ENCODE results near the gene PYCARD.

DNA sequence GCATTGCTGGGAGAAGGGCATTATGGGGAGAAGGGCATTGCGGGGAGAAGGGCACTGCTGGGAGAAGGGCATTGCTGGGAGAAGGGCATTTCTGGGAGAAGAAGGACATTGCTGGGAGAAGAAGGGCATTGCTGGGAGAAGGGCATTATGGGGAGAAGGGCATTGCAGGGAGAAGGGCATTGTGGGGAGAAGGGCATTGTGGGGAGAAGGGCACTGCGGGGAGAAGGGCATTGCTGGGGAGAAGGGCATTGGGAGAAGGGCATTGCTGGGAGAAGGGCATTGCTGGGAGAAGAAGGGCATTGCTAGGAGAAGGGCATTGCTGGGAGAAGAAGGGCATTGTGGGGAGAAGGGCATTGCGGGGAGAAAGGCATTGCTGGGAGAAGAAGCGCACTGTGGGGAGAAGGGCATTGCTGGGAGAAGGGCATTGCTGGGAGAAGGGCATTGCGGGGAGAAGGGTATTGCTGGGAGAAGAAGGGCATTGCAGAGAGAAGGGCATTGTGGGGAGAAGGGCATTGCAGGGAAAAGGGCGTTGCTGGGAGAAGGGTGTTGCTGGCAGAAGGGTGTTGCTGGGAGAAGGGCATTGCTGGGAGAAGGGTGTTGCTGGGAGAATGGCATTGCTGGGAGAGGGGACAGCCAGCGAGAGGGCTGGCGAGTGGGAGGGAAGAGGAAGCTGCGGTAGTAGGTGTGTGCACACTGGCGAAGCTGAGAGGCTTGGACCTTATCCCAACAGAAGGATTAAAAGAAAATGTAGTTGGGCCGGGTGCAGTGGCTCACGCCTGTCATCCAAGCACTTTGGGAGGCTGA lies 19.0 kb upstream of the PYCARD start:
- TF ChIP-seq, protein P1, sequence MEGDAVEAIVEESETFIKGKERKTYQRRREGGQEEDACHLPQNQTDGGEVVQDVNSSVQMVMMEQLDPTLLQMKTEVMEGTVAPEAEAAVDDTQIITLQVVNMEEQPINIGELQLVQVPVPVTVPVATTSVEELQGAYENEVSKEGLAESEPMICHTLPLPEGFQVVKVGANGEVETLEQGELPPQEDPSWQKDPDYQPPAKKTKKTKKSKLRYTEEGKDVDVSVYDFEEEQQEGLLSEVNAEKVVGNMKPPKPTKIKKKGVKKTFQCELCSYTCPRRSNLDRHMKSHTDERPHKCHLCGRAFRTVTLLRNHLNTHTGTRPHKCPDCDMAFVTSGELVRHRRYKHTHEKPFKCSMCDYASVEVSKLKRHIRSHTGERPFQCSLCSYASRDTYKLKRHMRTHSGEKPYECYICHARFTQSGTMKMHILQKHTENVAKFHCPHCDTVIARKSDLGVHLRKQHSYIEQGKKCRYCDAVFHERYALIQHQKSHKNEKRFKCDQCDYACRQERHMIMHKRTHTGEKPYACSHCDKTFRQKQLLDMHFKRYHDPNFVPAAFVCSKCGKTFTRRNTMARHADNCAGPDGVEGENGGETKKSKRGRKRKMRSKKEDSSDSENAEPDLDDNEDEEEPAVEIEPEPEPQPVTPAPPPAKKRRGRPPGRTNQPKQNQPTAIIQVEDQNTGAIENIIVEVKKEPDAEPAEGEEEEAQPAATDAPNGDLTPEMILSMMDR (IDR thresholded peaks at IDR 0.05; ENCODE audit: low read depth, low read length): no peak
- TF ChIP-seq EZH2phosphoT487 (IDR thresholded peaks at IDR 0.05; ENCODE audit: low read depth): no peak
